ENCODE data around the gene NPAS2.

Gene NPAS2

GRCh38 chr2:100928235-100928634 lies 108.3 kb downstream of the NPAS2 start:
- H3K9ac ChIP-seq (ENCODE audit: low read depth, low read length) = no peak overlapping the region

DNA sequence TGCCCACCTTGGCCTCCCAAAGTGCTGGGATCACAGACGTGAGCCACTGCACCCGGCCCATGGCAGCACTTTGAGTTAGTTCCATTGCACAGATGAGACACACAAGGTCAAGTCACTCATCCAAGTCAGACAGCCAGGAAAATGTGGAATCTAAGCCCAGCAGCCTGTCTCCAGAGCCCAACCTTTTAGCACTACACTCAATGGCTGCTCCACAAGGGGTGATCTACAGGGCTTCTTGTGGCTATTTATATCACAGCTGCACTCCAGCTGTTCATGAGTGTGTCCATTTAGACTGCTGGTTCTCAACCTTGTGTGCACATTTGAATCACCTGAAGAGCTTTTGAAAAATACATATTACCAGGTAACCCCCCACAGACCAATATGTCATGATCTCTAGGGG lies 109.2 kb downstream of the NPAS2 start:
- H3K4me1 ChIP-seq (ENCODE audit: insufficient read depth, low read length) = no peaks in the 10 kb centered on the region
- no peaks in the 10 kb centered on the region for H3K9me3 ChIP-seq (ENCODE audit: control insufficient read depth, insufficient read depth, low read length)
- H3K36me3 ChIP-seq (ENCODE audit: insufficient read depth, low read length) = no peaks in the 10 kb centered on the region
- H3K9ac ChIP-seq (ENCODE audit: low read depth, low read length) = no peak overlapping the region

More at GRCh38 chr2:100928235-100928634, 108.3 kb downstream of the NPAS2 start:
- H3K36me3 ChIP-seq (ENCODE audit: insufficient read depth, low read length) = no peaks in the 10 kb centered on the region
- H3K4me1 ChIP-seq (ENCODE audit: insufficient read depth, low read length) = no peaks in the 10 kb centered on the region
- H3K9me3 ChIP-seq (ENCODE audit: control insufficient read depth, insufficient read depth, low read length) = no peaks in the 10 kb centered on the region

GRCh38 chr2:100934504-100935371 lies 114.8 kb downstream of the NPAS2 start:
- Histone ChIP-seq H3K9ac (ENCODE audit: low read depth, low read length) (no peak overlapping the region), H3K36me3 (ENCODE audit: insufficient read depth, low read length) (no peaks in the 10 kb centered on the region), H3K4me1 (ENCODE audit: insufficient read depth, low read length) (no peaks in the 10 kb centered on the region), H3K9me3 (ENCODE audit: control insufficient read depth, insufficient read depth, low read length) (no peaks in the 10 kb centered on the region)

- no peaks in the 10 kb centered on the region for H3K4me1 ChIP-seq (ENCODE audit: insufficient read depth, low read length)
- H3K9me3 ChIP-seq (ENCODE audit: control insufficient read depth, insufficient read depth, low read length) = no peaks in the 10 kb centered on the region
- no peak overlapping the region for H3K9ac ChIP-seq (ENCODE audit: low read depth, low read length)
- no peaks in the 10 kb centered on the region for H3K36me3 ChIP-seq (ENCODE audit: insufficient read depth, low read length)
These were observed 115.4 kb downstream of the NPAS2 start for GRCh38 chr2:100935372-100935752.

DNA sequence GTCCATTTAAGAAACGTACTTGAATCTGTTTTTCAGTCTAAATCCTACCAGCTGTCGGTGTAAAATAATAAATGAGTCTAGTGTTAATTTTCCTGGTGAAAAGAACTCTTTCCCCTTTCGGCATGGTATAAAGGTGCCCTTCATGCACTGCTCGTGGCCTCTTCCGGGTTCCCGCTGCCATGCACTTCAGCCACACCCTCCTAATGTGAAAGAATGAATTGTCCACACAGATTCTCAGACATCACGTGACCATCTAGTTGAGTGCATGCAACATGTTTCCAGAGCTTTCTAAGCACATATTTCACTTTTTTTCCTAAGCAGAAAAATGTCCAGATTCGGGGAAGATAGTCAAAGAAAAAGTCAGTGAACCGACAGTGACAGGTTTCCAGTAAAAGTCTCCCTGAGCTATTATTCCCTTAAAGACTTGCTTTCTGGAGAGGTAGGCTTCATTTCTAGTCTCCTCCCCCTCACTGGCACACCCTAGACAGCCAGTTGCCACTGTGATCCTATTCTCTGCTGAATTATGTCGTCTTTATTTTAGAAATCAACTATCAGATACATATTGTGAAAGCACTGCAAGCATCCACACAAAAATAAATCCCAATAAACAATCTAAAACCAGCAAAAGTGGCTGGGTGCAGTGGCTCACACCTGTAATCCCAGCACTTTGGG lies 116.3 kb downstream of the NPAS2 start:
- no peaks in the 10 kb centered on the region for H3K4me1 ChIP-seq (ENCODE audit: insufficient read depth, low read length)
- H3K9me3 ChIP-seq (ENCODE audit: control insufficient read depth, insufficient read depth, low read length) = no peaks in the 10 kb centered on the region
- H3K9ac ChIP-seq (ENCODE audit: low read depth, low read length) = no peak overlapping the region
- H3K36me3 ChIP-seq (ENCODE audit: insufficient read depth, low read length) = no peaks in the 10 kb centered on the region

- Histone ChIP-seq H3K9ac (ENCODE audit: low read depth, low read length) (no peak overlapping the region), H3K4me1 (ENCODE audit: insufficient read depth, low read length) (no peaks in the 10 kb centered on the region), H3K9me3 (ENCODE audit: control insufficient read depth, insufficient read depth, low read length) (no peaks in the 10 kb centered on the region), H3K36me3 (ENCODE audit: insufficient read depth, low read length) (no peaks in the 10 kb centered on the region)
These were observed 117.1 kb downstream of the NPAS2 start for GRCh38 chr2:100936972-100937542.

DNA sequence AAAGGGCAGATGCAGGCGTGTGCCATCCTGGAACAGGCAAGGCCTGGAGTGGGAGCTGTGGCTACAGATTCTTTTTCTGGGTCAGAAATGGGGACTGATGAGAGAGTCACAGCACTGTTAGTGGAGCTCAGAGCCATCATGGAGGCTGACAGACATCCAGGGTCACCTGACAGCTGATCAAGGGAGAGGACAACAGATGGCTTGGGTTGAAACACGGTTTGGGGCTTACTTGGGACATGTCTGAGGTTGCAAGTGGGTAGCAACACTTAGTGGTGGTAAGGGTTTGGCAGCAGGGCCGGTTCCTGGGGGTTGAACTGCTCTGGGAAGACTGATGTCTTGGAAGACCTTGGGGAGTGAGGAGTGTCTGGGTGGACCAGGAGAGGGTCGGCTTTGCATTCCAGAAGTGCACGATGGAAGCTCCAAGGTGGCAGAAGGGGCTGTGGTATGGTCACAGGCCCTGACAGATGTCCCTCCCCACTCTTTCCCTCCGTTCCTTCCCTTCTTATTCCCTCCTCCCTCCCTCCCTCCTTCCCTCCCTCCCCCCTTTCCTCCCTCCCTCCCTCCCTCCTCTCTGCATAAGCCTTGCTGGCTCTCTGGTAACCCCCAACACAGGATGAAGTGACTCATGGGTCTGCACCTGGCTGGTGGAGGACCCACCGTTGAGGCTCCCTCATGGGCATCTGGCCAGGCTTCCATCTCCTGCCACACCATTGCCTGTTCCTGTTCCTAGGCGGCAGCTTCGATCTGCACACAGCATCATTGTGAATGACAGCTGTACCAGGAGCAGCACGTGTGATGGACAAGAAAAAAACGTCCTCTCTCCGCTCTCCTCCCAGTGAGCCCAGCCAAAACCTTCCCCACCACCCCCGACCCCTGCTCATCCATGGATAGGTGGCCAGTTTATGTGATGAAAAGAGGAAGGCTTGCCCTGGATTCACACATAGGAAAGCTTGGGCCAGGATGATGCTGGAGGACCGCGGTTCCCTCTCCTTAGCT lies 118.4 kb downstream of the NPAS2 start:
- Histone ChIP-seq H3K9ac (ENCODE audit: low read depth, low read length) (no peak overlapping the region), H3K9me3 (ENCODE audit: control insufficient read depth, insufficient read depth, low read length) (no peaks in the 10 kb centered on the region), H3K4me1 (ENCODE audit: insufficient read depth, low read length) (no peaks in the 10 kb centered on the region), H3K36me3 (ENCODE audit: insufficient read depth, low read length) (no peaks in the 10 kb centered on the region)

GRCh38 chr2:100939445-100939844 lies 119.5 kb downstream of the NPAS2 start:
- no peaks in the 10 kb centered on the region for H3K9me3 ChIP-seq (ENCODE audit: control insufficient read depth, insufficient read depth, low read length)
- H3K36me3 ChIP-seq (ENCODE audit: insufficient read depth, low read length) = no peaks in the 10 kb centered on the region
- H3K4me1 ChIP-seq (ENCODE audit: insufficient read depth, low read length) = no peaks in the 10 kb centered on the region
- H3K9ac ChIP-seq (ENCODE audit: low read depth, low read length) = no peak overlapping the region

- Histone ChIP-seq H3K9me3 (ENCODE audit: control insufficient read depth, insufficient read depth, low read length) (no peaks in the 10 kb centered on the region), H3K9ac (ENCODE audit: low read depth, low read length) (no peak overlapping the region), H3K36me3 (ENCODE audit: insufficient read depth, low read length) (no peaks in the 10 kb centered on the region), H3K4me1 (ENCODE audit: insufficient read depth, low read length) (no peaks in the 10 kb centered on the region)
These were observed 120.3 kb downstream of the NPAS2 start for GRCh38 chr2:100940240-100940639.

GRCh38 chr2:100940766-100941645 lies 121.1 kb downstream of the NPAS2 start:
- H3K4me1 ChIP-seq (ENCODE audit: insufficient read depth, low read length) = no peaks in the 10 kb centered on the region
- H3K36me3 ChIP-seq (ENCODE audit: insufficient read depth, low read length) = no peaks in the 10 kb centered on the region
- H3K9ac ChIP-seq (ENCODE audit: low read depth, low read length) = no peak overlapping the region
- H3K9me3 ChIP-seq (ENCODE audit: control insufficient read depth, insufficient read depth, low read length) = no peaks in the 10 kb centered on the region

DNA sequence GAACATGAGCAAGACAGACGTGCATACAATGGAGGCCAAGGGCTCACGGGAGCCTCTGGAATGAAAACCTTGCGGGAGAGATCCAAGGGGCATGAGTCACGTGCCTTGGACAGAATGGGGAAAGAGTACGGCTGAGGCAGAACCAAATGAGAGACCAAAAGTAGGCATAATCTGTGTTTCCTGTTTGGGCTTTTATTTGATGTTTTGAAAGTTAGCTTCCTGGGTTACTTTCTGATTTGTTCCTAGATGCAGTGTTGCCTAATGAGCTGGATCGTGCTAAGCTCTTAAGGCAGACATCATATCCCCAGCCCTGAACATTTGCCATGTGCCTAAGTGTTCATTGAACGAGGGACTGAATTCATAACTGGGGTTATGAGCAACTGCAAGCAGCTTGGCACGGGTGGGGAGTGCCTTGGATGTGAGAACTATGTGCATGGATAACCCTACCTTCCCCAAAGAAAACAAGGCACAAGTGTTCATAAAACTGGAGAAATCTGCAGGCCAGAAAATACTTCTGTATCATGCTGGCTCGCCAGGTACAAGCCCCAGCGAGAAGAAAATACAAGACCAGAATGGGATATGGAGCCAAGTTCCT lies 121.8 kb downstream of the NPAS2 start:
- Histone ChIP-seq H3K9ac (ENCODE audit: low read depth, low read length) (no peak overlapping the region), H3K9me3 (ENCODE audit: control insufficient read depth, insufficient read depth, low read length) (no peaks in the 10 kb centered on the region), H3K4me1 (ENCODE audit: insufficient read depth, low read length) (no peaks in the 10 kb centered on the region), H3K36me3 (ENCODE audit: insufficient read depth, low read length) (no peaks in the 10 kb centered on the region)

DNA sequence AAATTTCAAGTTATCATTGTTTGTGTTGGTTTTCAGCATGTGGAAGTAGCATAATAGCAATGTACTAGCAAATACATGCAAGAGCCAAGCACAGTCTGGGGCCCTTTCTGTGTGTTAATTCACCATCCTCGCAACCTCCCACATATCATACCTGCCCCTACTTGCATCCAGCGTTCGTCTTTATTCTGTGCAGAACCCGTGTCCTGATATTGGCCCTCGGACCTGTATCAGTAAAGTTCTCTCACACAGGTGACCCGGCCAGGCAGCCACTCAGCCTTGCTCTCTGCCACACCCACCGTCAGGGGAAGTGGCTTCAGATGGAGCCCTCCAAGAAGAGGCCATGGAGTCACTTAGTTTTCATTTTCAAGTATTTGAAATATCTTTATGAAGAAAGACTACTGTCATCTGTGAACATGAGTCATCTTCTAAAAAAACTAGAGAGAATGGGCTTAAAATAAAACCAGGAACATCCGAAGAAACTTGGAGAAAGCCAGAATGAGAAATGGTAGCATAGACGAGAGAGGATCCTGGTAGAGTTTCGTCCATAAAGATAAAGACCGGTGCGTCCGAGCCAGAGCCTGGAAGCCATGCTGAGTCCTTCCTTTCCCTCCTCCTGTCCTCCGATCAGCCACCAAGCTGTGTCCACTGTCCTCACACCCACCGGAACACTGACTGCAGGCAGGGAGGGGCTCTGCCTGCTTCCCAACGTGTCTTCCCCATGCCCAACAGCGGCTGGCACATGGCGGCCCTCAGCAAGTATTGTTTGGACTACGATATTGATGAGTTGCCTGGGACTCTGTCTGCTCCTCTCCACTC lies 124.9 kb downstream of the NPAS2 start:
- no peaks in the 10 kb centered on the region for H3K9me3 ChIP-seq (ENCODE audit: control insufficient read depth, insufficient read depth, low read length)
- H3K9ac ChIP-seq (ENCODE audit: low read depth, low read length) = no peak overlapping the region
- H3K4me1 ChIP-seq (ENCODE audit: insufficient read depth, low read length) = peaks cover 6% of the 10 kb centered on the region; the same call in 1 of the 2 replicates
- no peaks in the 10 kb centered on the region for H3K36me3 ChIP-seq (ENCODE audit: insufficient read depth, low read length)
